Measurements from ENCODE around the gene TPCN1.

- TF ChIP-seq POLR2A (IDR thresholded peaks at IDR 0.05) (no peak), CTCF (IDR thresholded peaks at IDR 0.05) (no peak)
Observed at GRCh38 chr12:113184098-113184899, 37.0 kb upstream of the TPCN1 start.
